H1 (cell line): ENCODE data around the gene TARS2. TPM values are rescaled to one million over a fixed set of nuclear protein-coding genes. Genes with fewer than 3 reads are reported as not detected.

ENCODE experiments used
- CTCF ChIA-PET: fragments of 300-600 bp; sonication (Branson Sonifier 250); formaldehyde crosslinking; loops from one replicate; lab custom pipeline; 2021; ENCODE audit not compliant: partially characterized antibody; lab: Charles Lee
- POLR2A ChIA-PET: fragments of 300-600 bp; sonication (Branson Sonifier 250); formaldehyde crosslinking; loops from one replicate; lab custom pipeline; 2021; ENCODE audit warnings: inconsistent platforms; ENCODE audit not compliant: partially characterized antibody; lab: Charles Lee
- DNase-seq, 2 experiments: peaks; one replicate each; pipeline versions ENCODE4 v3.0.0 to v3.0.0-alpha.2; 2010 to 2022; ENCODE audit warnings: low spot score in 2 of 2, low read depth in 1 of 2, mixed read lengths in 1 of 2
- FAIRE-seq: peaks from 2 replicates; lab custom pipeline; 2011; peaks lifted over from hg19 to GRCh38; lab: Jason Lieb, UNC
- H2AFZ ChIP-seq: 2 replicates; pipeline ENCODE4 v1.8.1; 2012; ENCODE audit warnings: low read length, inconsistent platforms
- H2AK5ac ChIP-seq: 2 replicates; pipeline ENCODE4 v1.6.1; 2013; ENCODE audit warnings: low read depth, low read length
- H2BK120ac ChIP-seq: replicated peaks from 2 replicates; pipeline ENCODE3; 2013; ENCODE audit warnings: low read depth, low read length, inconsistent platforms
- H2BK12ac ChIP-seq: 2 replicates; pipeline ENCODE4 v1.6.1; 2013; ENCODE audit warnings: low read depth, low read length
- H2BK15ac ChIP-seq: 2 replicates; pipeline ENCODE4 v1.6.1; 2013; ENCODE audit warnings: low read length
- H2BK20ac ChIP-seq: 2 replicates; pipeline ENCODE4 v1.6.1; 2013; ENCODE audit warnings: low read length
- H2BK5ac ChIP-seq: 2 replicates; pipeline ENCODE4 v1.6.1; 2013; ENCODE audit warnings: low read depth, low read length
- H3K14ac ChIP-seq: 2 replicates; pipeline ENCODE4 v1.6.1; 2013; ENCODE audit warnings: inconsistent platforms; ENCODE audit not compliant: insufficient read length
- H3K18ac ChIP-seq: 2 replicates; pipeline ENCODE4 v1.6.1; 2013; ENCODE audit warnings: low read length; ENCODE audit errors: extremely low read depth
- H3K23ac ChIP-seq: 2 replicates; pipeline ENCODE4 v1.6.1; 2013; ENCODE audit warnings: inconsistent platforms; ENCODE audit not compliant: insufficient read length
- H3K23me2 ChIP-seq: 2 replicates; pipeline ENCODE4 v1.6.1; 2013; ENCODE audit warnings: low read depth, low read length
- H3K27ac ChIP-seq: 2 replicates; pipeline ENCODE4 v1.6.1; 2011; ENCODE audit warnings: low read depth, low read length, inconsistent platforms
- H3K27me3 ChIP-seq, 4 experiments: replicated peaks in 1 of 4; 1 replicate in 1 of 4; 2 replicates in 3 of 4; pipeline versions ENCODE4 v1.6.1 to v1.8.1; 2011 to 2013; ENCODE audit warnings: low read length in 3 of 4, mild to moderate bottlenecking in 3 of 4, inconsistent platforms in 2 of 4, mixed read lengths in 2 of 4, moderate library complexity in 1 of 4; ENCODE audit not compliant: control insufficient read depth in 3 of 4, insufficient read depth in 3 of 4; ENCODE audit errors: extremely low read depth in 1 of 4
- H3K36me3 ChIP-seq, 4 experiments: 2 replicates each; pipeline versions ENCODE4 v1.6.1 to v1.8.1; 2011 to 2013; ENCODE audit warnings: mild to moderate bottlenecking in 4 of 4, low read length in 3 of 4, moderate library complexity in 2 of 4, control low read depth in 1 of 4, inconsistent platforms in 1 of 4; ENCODE audit not compliant: insufficient read depth in 4 of 4, control insufficient read depth in 2 of 4
- H3K4ac ChIP-seq: replicated peaks from 2 replicates; pipeline ENCODE3; 2013; ENCODE audit warnings: low read length, low read depth, mixed read lengths, inconsistent platforms; ENCODE audit not compliant: insufficient read length
- H3K4me1 ChIP-seq, 4 experiments: replicated peaks in 1 of 4; 1 replicate in 1 of 4; 2 replicates in 3 of 4; pipeline versions ENCODE4 v1.6.1 to v1.8.1; 2011 to 2013; ENCODE audit warnings: low read length in 3 of 4, inconsistent platforms in 2 of 4, mixed read lengths in 1 of 4; ENCODE audit not compliant: insufficient read depth in 4 of 4, control insufficient read depth in 3 of 4
- H3K4me2 ChIP-seq, 2 experiments: 2 replicates each; pipeline versions ENCODE4 v1.6.1 to v1.8.1; 2011 to 2013; ENCODE audit warnings: low read depth in 2 of 2, low read length in 2 of 2, control low read depth in 1 of 2, inconsistent platforms in 1 of 2, mild to moderate bottlenecking in 1 of 2; ENCODE audit not compliant: insufficient read depth in 1 of 2
- H3K4me3 ChIP-seq, 4 experiments: fragments of 200-600, 300-600 bp in 1 of 4; sonication (generic), shearing (Covaris generic), sonication (Bioruptor Twin) in 1 of 4; 2 replicates each; pipeline versions ENCODE4 v1.5.1 to v1.8.1; 2011 to 2016; ENCODE audit warnings: low read length in 4 of 4, low read depth in 3 of 4, control low read depth in 2 of 4, inconsistent platforms in 2 of 4, mild to moderate bottlenecking in 2 of 4, mixed read lengths in 1 of 4, moderate library complexity in 1 of 4; ENCODE audit not compliant: insufficient read depth in 2 of 4; ENCODE audit errors: extremely low read depth in 1 of 4
- H3K56ac ChIP-seq: replicated peaks from 2 replicates; pipeline ENCODE3; 2013; ENCODE audit warnings: low read depth, mild to moderate bottlenecking, mixed read lengths, low read length, inconsistent platforms; ENCODE audit not compliant: insufficient read length
- H3K79me1 ChIP-seq: 2 replicates; pipeline ENCODE4 v1.6.1; 2013; ENCODE audit warnings: low read depth, low read length, control low read depth
- H3K79me2 ChIP-seq, 2 experiments: 2 replicates each; pipeline versions ENCODE4 v1.6.1 to v1.8.1; 2012 to 2013; ENCODE audit warnings: low read length in 2 of 2, mild to moderate bottlenecking in 2 of 2, inconsistent platforms in 1 of 2; ENCODE audit not compliant: insufficient read depth in 2 of 2, control insufficient read depth in 1 of 2
- H3K9ac ChIP-seq, 4 experiments: replicated peaks in 1 of 4; 1 replicate in 1 of 4; 2 replicates in 3 of 4; pipeline versions ENCODE4 v1.6.1 to v1.8.1; 2011 to 2013; ENCODE audit warnings: low read depth in 3 of 4, low read length in 3 of 4, control low read depth in 2 of 4, mild to moderate bottlenecking in 2 of 4, moderate library complexity in 2 of 4, inconsistent platforms in 1 of 4; ENCODE audit errors: extremely low read depth in 1 of 4
- H3K9me3 ChIP-seq, 2 experiments: 2 replicates each; pipeline versions ENCODE4 v1.6.1 to v1.8.1; 2012 to 2013; ENCODE audit warnings: mild to moderate bottlenecking in 2 of 2, moderate library complexity in 2 of 2, control low read depth in 1 of 2, inconsistent platforms in 1 of 2, low read depth in 1 of 2, low read length in 1 of 2, mixed read lengths in 1 of 2; ENCODE audit not compliant: insufficient read depth in 2 of 2
- H4K20me1 ChIP-seq, 2 experiments: replicated peaks in 1 of 2; 2 replicates each; pipeline versions ENCODE3 to v1.8.1; 2011 to 2013; ENCODE audit warnings: inconsistent platforms in 2 of 2, low read length in 2 of 2, mild to moderate bottlenecking in 1 of 2; ENCODE audit not compliant: insufficient read depth in 2 of 2, control insufficient read depth in 1 of 2
- H4K5ac ChIP-seq: 2 replicates; pipeline ENCODE4 v1.6.1; 2013; ENCODE audit warnings: low read length, low read depth, mixed read lengths, inconsistent platforms; ENCODE audit not compliant: insufficient read length
- H4K8ac ChIP-seq: 2 replicates; pipeline ENCODE4 v1.8.0; 2013; ENCODE audit warnings: mild to moderate bottlenecking, moderate library complexity, low read length, inconsistent platforms; ENCODE audit not compliant: insufficient read depth; ENCODE audit errors: extremely low read depth
- H4K91ac ChIP-seq: replicated peaks from 2 replicates; pipeline ENCODE3; 2013; ENCODE audit warnings: low read length, mixed read lengths, inconsistent platforms; ENCODE audit not compliant: insufficient read length
- ATF2 ChIP-seq: IDR thresholded peaks from 2 replicates; pipeline ENCODE4 v1.6.1; 2012; ENCODE audit warnings: low read length, inconsistent platforms
- BACH1 ChIP-seq: IDR thresholded peaks from 2 replicates; pipeline ENCODE4 v1.6.1; 2012; ENCODE audit warnings: low read length, improper control_type of control experiment
- CEBPB ChIP-seq: IDR thresholded peaks from 2 replicates; pipeline ENCODE4 v1.6.1; 2012; ENCODE audit warnings: low read depth, low read length
- MAX ChIP-seq: IDR thresholded peaks from 2 replicates; pipeline ENCODE4 v1.6.1; 2012; ENCODE audit warnings: inconsistent platforms
- NRF1 ChIP-seq: IDR thresholded peaks from 2 replicates; pipeline ENCODE4 v1.6.1; 2011; ENCODE audit warnings: mild to moderate bottlenecking, low read depth, low read length, improper control_type of control experiment
- POLR2AphosphoS5 ChIP-seq: IDR thresholded peaks from 2 replicates; pipeline ENCODE4 v1.6.1; 2011; ENCODE audit warnings: low read depth, low read length
- RXRA ChIP-seq: IDR thresholded peaks from 2 replicates; pipeline ENCODE4 v1.6.1; 2011; ENCODE audit warnings: low read depth, mild to moderate bottlenecking, low read length, moderate library complexity; ENCODE audit not compliant: insufficient read depth
- SRF ChIP-seq: IDR thresholded peaks from 2 replicates; pipeline ENCODE4 v1.6.1; 2011; ENCODE audit warnings: mild to moderate bottlenecking, low read depth, low read length, moderate library complexity
- SUZ12 ChIP-seq: fragments of 200-600 bp; sonication (generic); IDR thresholded peaks from 2 replicates; pipeline ENCODE4 v1.6.1; 2012; ENCODE audit warnings: mild to moderate bottlenecking, inconsistent platforms, low read length, moderate library complexity, mixed read lengths
- TAF1 ChIP-seq: IDR thresholded peaks from 2 replicates; pipeline ENCODE4 v1.6.1; 2011; ENCODE audit warnings: mild to moderate bottlenecking, low read depth, low read length
- TAF7 ChIP-seq: optimal IDR thresholded peaks from 2 replicates; pipeline ENCODE3; 2011; ENCODE audit warnings: low read depth, mild to moderate bottlenecking, inconsistent platforms, low read length, moderate library complexity, borderline replicate concordance
- WGBS, 2 experiments: shearing (Covaris generic) in 1 of 2; methylation state at CpG; one replicate each; pipeline versions ENCODE4 v1.1.6 to v1.1.7; 2013 to 2015; ENCODE audit warnings: low lambda C conversion rate in 2 of 2, mixed read lengths in 2 of 2, inconsistent platforms in 1 of 2, low coverage in 1 of 2, missing lambda C conversion rate in 1 of 2; ENCODE audit not compliant: insufficient replicate concordance in 2 of 2, insufficient coverage in 1 of 2, insufficient read length in 1 of 2; ENCODE audit errors: extremely low coverage in 1 of 2, missing lambda C conversion rate in 1 of 2; 5-methylcytosine and 5-hydroxymethylcytosine counted together
- polyA plus RNA-seq, 7 experiments: library from polyadenylated mRNA; depleted of rRNA in 3 of 7; stranded (reverse) in 5 of 7; unstranded in 2 of 7; fragments of >200 nt in 5 of 7; fragments of 200-250 nt in 2 of 7; gene quantifications; 1 replicate in 5 of 7; 2 replicates in 1 of 7; 4 replicates in 1 of 7; pipeline versions ENCODE4 v1.2.1 to v1.2.3, GENCODE V29; 2011 to 2013; ENCODE audit warnings: missing spikeins in 2 of 7, mixed read lengths in 2 of 7
- total RNA-seq: library from RNA; stranded (reverse); fragmentation: NEBNext Ultra II Directional; extraction: Animal tissue kit (Norgen Biotek cat#: 25700); gene quantifications from 2 replicates; pipeline ENCODE4 v1.2.1, GENCODE V29; 2021

The TARS2 gene
- total and polyA plus RNA-seq, 2 of the 8 experiments (the other 6 are each of a cell fraction or from before 2014, with no cell fraction given), result 38.9 to 39.1 TPM

GRCh38 chr1:150505431-150505830 is 18.2 kb downstream of the TARS2 start:
- no peak overlapping the region for H4K91ac ChIP-seq
- H2BK12ac ChIP-seq, result no peak overlapping the region
- DNase-seq (no peak), FAIRE-seq (no peak)
- no peak overlapping the region for H4K5ac ChIP-seq
- H3K4me3 ChIP-seq, result no peak overlapping the region
- no peaks in the 10 kb centered on the region for H3K27me3 ChIP-seq
- no peak overlapping the region for H3K18ac ChIP-seq
- H3K9ac ChIP-seq, result no peak overlapping the region
- no peak overlapping the region for H3K27ac ChIP-seq
- no peak overlapping the region for H2BK120ac ChIP-seq
- no peak overlapping the region for H2AFZ ChIP-seq
- no peak overlapping the region for H3K14ac ChIP-seq
- H4K8ac ChIP-seq, result no peak overlapping the region
- H2AK5ac ChIP-seq, result no peak overlapping the region
- no peak overlapping the region for H2BK20ac ChIP-seq
- H3K4ac ChIP-seq, result no peak overlapping the region
- H3K36me3 ChIP-seq, result peaks cover 8 to 41% (median 17%) of the 10 kb centered on the region in 4 experiments; a peak in 6 of 8 replicates
- H3K79me2 ChIP-seq, result no peaks in the 10 kb centered on the region
- no peak overlapping the region for H2BK5ac ChIP-seq
- 90% methylated on average over 6 of the region's 6 CpGs; no CpG with 5 or more reads in 1 of the 2 experiments for WGBS, 2 experiments
- no peaks in the 10 kb centered on the region for H3K4me1 ChIP-seq
- no peak overlapping the region for H2BK15ac ChIP-seq
- H3K23me2 ChIP-seq, result no peaks in the 10 kb centered on the region
- H4K20me1 ChIP-seq, result no peaks in the 10 kb centered on the region
- H3K4me2 ChIP-seq, result no peak overlapping the region
- ChIA-PET CTCF (no interaction called here), POLR2A (interaction anchor here (0.7 to 1.6 kb wide), 3 partner anchors 9 to 40 kb away, joined by 3 to 4 read pairs (median 3); no protein-coding TSS in a partner anchor)
- H3K79me1 ChIP-seq, result no peaks in the 10 kb centered on the region
- H3K9me3 ChIP-seq, result no peaks in the 10 kb centered on the region
- H3K23ac ChIP-seq, result no peak overlapping the region
- no peak overlapping the region for H3K56ac ChIP-seq
- no peak for TF ChIP-seq ATF2
- no peak for TF ChIP-seq MAX
- no peak for TF ChIP-seq CEBPB
- no peak for TF ChIP-seq TAF1
- no peak for TF ChIP-seq SUZ12
- no peak for TF ChIP-seq SRF
- no peak for TF ChIP-seq TAF7
- no peak for TF ChIP-seq POLR2AphosphoS5
- TF ChIP-seq NRF1, result no peak
- TF ChIP-seq BACH1, result no peak
- no peak for TF ChIP-seq RXRA
